Liver (tissue), 9 donors: ENCODE data around the gene TSPYL4. TPM values are rescaled to one million over a fixed set of nuclear protein-coding genes. Genes with fewer than 3 reads are reported as not detected.

Source experiments
- DNase-seq: peaks from one replicate; pipeline ENCODE4 v3.0.0-alpha.2; 2017; ENCODE audit warnings: low spot score
- H3K27ac ChIP-seq, 2 donors: one replicate each; pipeline ENCODE4 v1.7.0; 2013; ENCODE audit warnings: inconsistent platforms in 2 of 2, low read length in 2 of 2, control low read depth in 1 of 2, low read depth in 1 of 2, mild to moderate bottlenecking in 1 of 2
- H3K27me3 ChIP-seq, 4 donors: one replicate each; pipeline versions ENCODE4 v1.6.1 to v1.7.0; 2013; ENCODE audit warnings: low read length in 3 of 4, inconsistent platforms in 1 of 4, mild to moderate bottlenecking in 1 of 4, moderate library complexity in 1 of 4; ENCODE audit not compliant: control insufficient read depth in 4 of 4, insufficient read depth in 4 of 4
- H3K36me3 ChIP-seq, 4 donors: one replicate each; pipeline versions ENCODE4 v1.6.1 to v1.7.0; 2013; ENCODE audit warnings: low read length in 3 of 4, mild to moderate bottlenecking in 3 of 4, low read depth in 1 of 4, moderate library complexity in 1 of 4; ENCODE audit not compliant: control insufficient read depth in 4 of 4, insufficient read depth in 3 of 4
- H3K4me1 ChIP-seq, 4 donors: one replicate each; pipeline versions ENCODE4 v1.6.1 to v1.7.0; 2013; ENCODE audit warnings: low read length in 3 of 4, mild to moderate bottlenecking in 3 of 4, moderate library complexity in 1 of 4; ENCODE audit not compliant: control insufficient read depth in 4 of 4, insufficient read depth in 4 of 4
- H3K4me3 ChIP-seq, 3 donors: one replicate each; pipeline versions ENCODE4 v1.6.1 to v1.7.0; 2013; ENCODE audit warnings: low read length in 3 of 3, control low read depth in 1 of 3, low read depth in 1 of 3, mild to moderate bottlenecking in 1 of 3
- H3K9ac ChIP-seq, 2 donors: one replicate each; pipeline ENCODE4 v1.7.0; 2013; ENCODE audit warnings: low read length in 2 of 2, mild to moderate bottlenecking in 2 of 2, moderate library complexity in 2 of 2, control low read depth in 1 of 2, low read depth in 1 of 2
- H3K9me3 ChIP-seq, 4 donors: one replicate each; pipeline versions ENCODE4 v1.6.1 to v1.7.0; 2013; ENCODE audit warnings: low read length in 3 of 4; ENCODE audit not compliant: control insufficient read depth in 4 of 4
- CTCF ChIP-seq: fragments of 150-350 bp; IDR thresholded peaks from 2 replicates; pipeline ENCODE4 v1.5.1; 2017; ENCODE audit warnings: improper control_type of control experiment, low read depth, low read length; ENCODE audit not compliant: missing input control
- EGR1 ChIP-seq, 2 donors: IDR thresholded peaks; 2 replicates each; pipeline ENCODE4 v1.6.1; 2016 to 2018; ENCODE audit warnings: antibody characterized with exemption in 2 of 2, low read depth in 2 of 2
- FOXA1 ChIP-seq: IDR thresholded peaks from 2 replicates; pipeline ENCODE4 v1.6.1; 2016; ENCODE audit warnings: antibody characterized with exemption
- FOXA2 ChIP-seq: IDR thresholded peaks from 2 replicates; pipeline ENCODE4 v1.6.1; 2016; ENCODE audit warnings: antibody characterized with exemption
- GABPA ChIP-seq, 2 donors: IDR thresholded peaks in 1 of 2; conservative IDR thresholded peaks in 1 of 2; 2 replicates each; pipeline ENCODE4 v1.6.1; 2016; ENCODE audit warnings: antibody characterized with exemption in 2 of 2, mild to moderate bottlenecking in 1 of 2, moderate library complexity in 1 of 2
- HNF4A ChIP-seq, 2 donors: conservative IDR thresholded peaks; 2 replicates each; pipeline ENCODE4 v1.6.1; 2016; ENCODE audit warnings: antibody characterized with exemption in 2 of 2, mild to moderate bottlenecking in 2 of 2
- HNF4G ChIP-seq: IDR thresholded peaks from 2 replicates; pipeline ENCODE4 v1.6.1; 2016; ENCODE audit warnings: antibody characterized with exemption
- JUND ChIP-seq, 2 donors: IDR thresholded peaks; 2 replicates each; pipeline ENCODE4 v1.6.1; 2016; ENCODE audit warnings: antibody characterized with exemption in 2 of 2
- NR2F2 ChIP-seq: IDR thresholded peaks from 2 replicates; pipeline ENCODE4 v1.6.1; 2016; ENCODE audit warnings: antibody characterized with exemption
- RAD21 ChIP-seq, 2 donors: IDR thresholded peaks; 2 replicates each; pipeline ENCODE4 v1.6.1; 2016; ENCODE audit warnings: antibody characterized with exemption in 2 of 2, mild to moderate bottlenecking in 2 of 2
- REST ChIP-seq: IDR thresholded peaks from 2 replicates; pipeline ENCODE4 v1.6.1; 2016; ENCODE audit warnings: antibody characterized with exemption, mild to moderate bottlenecking
- RXRA ChIP-seq, 2 donors: IDR thresholded peaks; 2 replicates each; pipeline ENCODE4 v1.6.1; 2017 to 2018; ENCODE audit warnings: antibody characterized with exemption in 2 of 2, mild to moderate bottlenecking in 1 of 2
- SP1 ChIP-seq: IDR thresholded peaks from 2 replicates; pipeline ENCODE4 v1.6.1; 2018; ENCODE audit warnings: antibody characterized with exemption, mild to moderate bottlenecking
- TAF1 ChIP-seq: conservative IDR thresholded peaks from 2 replicates; pipeline ENCODE4 v1.6.1; 2016; ENCODE audit warnings: antibody characterized with exemption, mild to moderate bottlenecking
- YY1 ChIP-seq: IDR thresholded peaks from 2 replicates; pipeline ENCODE4 v1.6.1; 2016; ENCODE audit warnings: antibody characterized with exemption, mild to moderate bottlenecking
- WGBS: extraction: QIAGEN DNeasy Blood & Tissue Kit; methylation state at CpG from one replicate; pipeline ENCODE4 v1.1.7; 2013; 5-methylcytosine and 5-hydroxymethylcytosine counted together
- polyA plus RNA-seq, 2 donors: library from polyadenylated mRNA; stranded (reverse) in 1 of 2; unstranded in 1 of 2; fragments of 200-250 nt in 1 of 2; fragments of >200 nt in 1 of 2; fragmentation: Nextera tagmentation in 1 of 2; extraction: Ambion mirVana in 1 of 2; gene quantifications; one replicate each; pipeline versions ENCODE4 v1.2.1 to v1.2.3, GENCODE V29; 2013 to 2015
- total RNA-seq, 2 donors: library from RNA; depleted of rRNA; stranded (reverse); fragments of >200 nt; gene quantifications; one replicate each; pipeline ENCODE4 v1.2.3, GENCODE V29; 2014
- TF ChIP-seq, protein P1 (sequence below): IDR thresholded peaks from 2 replicates; pipeline ENCODE4 v1.6.1; 2016; ENCODE audit warnings: antibody characterized with exemption
- TF ChIP-seq, protein P2 (sequence below): IDR thresholded peaks from 2 replicates; pipeline ENCODE4 v1.6.1; 2016; ENCODE audit warnings: antibody characterized with exemption
- TF ChIP-seq, protein P3 (sequence below): IDR thresholded peaks from 2 replicates; pipeline ENCODE4 v1.6.1; 2016; ENCODE audit warnings: antibody characterized with exemption
- donor health status: healthy.
- donor health status: healthy.
- donor health status: healthy.
- donor health status: healthy.
- donor health status: healthy.

The TSPYL4 gene
- total and polyA plus RNA-seq, 4 donors: 3.6 to 7.4 (median 3.8) TPM

DNA sequence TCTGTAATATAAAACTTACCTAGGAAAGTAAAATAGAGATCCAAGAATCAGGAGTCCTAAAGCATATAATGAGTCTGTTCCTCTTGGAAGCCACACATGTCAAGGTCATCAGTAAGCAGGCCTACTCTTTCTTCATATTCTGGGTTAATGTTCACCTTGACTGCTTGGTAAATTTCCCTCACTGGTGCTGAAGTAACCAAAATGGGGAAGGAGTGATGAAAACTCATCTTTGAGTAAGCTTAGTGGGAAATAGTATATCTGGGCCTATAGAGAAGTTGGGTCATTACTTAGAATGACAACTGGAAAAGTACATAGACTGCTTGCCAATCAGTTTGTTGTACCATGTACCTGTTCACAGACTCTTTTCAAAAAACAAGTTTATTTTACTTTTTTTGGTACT, 6.6 kb downstream of the TSPYL4 start:
- Histone ChIP-seq H3K36me3 (no peaks in the 10 kb centered on the region), H3K27ac (no peak overlapping the region), H3K4me3 (no peak overlapping the region), H3K27me3 (no peaks in the 10 kb centered on the region), H3K9me3 (no peaks in the 10 kb centered on the region), H3K9ac (peak overlapping the region in 1 of 2 donors; percentile 48), H3K4me1 (peaks cover 9 to 39% (median 26%) of the 10 kb centered on the region in 4 donors)
- TF ChIP-seq RAD21 (IDR thresholded peaks at IDR 0.05) (peak in 1 of 2 donors; percentile 15), EGR1 (IDR thresholded peaks at IDR 0.05; ENCODE audit: low read depth in 2 of 2) (no peak), RXRA (IDR thresholded peaks at IDR 0.05) (peak; percentile 41 to 54), YY1 (peak; percentile 38), TAF1 (no peak), HNF4G (no peak), SP1 (peak; percentile 32), FOXA1 (no peak), CTCF (no peak), HNF4A (conservative IDR thresholded peaks at IDR 0.05) (peak; percentile 47 to 64), REST (peak; percentile 68), GABPA (IDR thresholded peaks at IDR 0.05 in 1 of 2, conservative IDR thresholded peaks at IDR 0.05 in 1 of 2) (no peak), JUND (IDR thresholded peaks at IDR 0.05) (peak in 1 of 2 donors; percentile 33)
- TF ChIP-seq, protein P1, sequence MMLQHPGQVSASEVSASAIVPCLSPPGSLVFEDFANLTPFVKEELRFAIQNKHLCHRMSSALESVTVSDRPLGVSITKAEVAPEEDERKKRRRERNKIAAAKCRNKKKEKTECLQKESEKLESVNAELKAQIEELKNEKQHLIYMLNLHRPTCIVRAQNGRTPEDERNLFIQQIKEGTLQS: peak; percentile 36
- TF ChIP-seq, protein P2, sequence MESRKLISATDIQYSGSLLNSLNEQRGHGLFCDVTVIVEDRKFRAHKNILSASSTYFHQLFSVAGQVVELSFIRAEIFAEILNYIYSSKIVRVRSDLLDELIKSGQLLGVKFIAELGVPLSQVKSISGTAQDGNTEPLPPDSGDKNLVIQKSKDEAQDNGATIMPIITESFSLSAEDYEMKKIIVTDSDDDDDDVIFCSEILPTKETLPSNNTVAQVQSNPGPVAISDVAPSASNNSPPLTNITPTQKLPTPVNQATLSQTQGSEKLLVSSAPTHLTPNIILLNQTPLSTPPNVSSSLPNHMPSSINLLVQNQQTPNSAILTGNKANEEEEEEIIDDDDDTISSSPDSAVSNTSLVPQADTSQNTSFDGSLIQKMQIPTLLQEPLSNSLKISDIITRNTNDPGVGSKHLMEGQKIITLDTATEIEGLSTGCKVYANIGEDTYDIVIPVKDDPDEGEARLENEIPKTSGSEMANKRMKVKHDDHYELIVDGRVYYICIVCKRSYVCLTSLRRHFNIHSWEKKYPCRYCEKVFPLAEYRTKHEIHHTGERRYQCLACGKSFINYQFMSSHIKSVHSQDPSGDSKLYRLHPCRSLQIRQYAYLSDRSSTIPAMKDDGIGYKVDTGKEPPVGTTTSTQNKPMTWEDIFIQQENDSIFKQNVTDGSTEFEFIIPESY: peak; percentile 28
- DNase-seq: no peak

GRCh38 chr6:116246089-116246488, 7.8 kb downstream of the TSPYL4 start:
- Histone ChIP-seq H3K36me3 (no peaks in the 10 kb centered on the region), H3K9ac (no peak overlapping the region), H3K27me3 (no peaks in the 10 kb centered on the region), H3K4me1 (peaks cover 5 to 30% (median 17%) of the 10 kb centered on the region in 4 donors), H3K4me3 (no peak overlapping the region), H3K9me3 (no peaks in the 10 kb centered on the region), H3K27ac (no peak overlapping the region)
- no peak for DNase-seq
- WGBS: 93% methylated on average over 4 of the region's 4 CpGs
- TF ChIP-seq FOXA1 (no peak), RXRA (IDR thresholded peaks at IDR 0.05) (no peak), GABPA (IDR thresholded peaks at IDR 0.05 in 1 of 2, conservative IDR thresholded peaks at IDR 0.05 in 1 of 2) (no peak), NR2F2 (no peak), FOXA2 (no peak), YY1 (no peak), JUND (IDR thresholded peaks at IDR 0.05) (no peak), TAF1 (no peak), REST (no peak), EGR1 (IDR thresholded peaks at IDR 0.05; ENCODE audit: low read depth in 2 of 2) (no peak)
- TF ChIP-seq, protein P3, sequence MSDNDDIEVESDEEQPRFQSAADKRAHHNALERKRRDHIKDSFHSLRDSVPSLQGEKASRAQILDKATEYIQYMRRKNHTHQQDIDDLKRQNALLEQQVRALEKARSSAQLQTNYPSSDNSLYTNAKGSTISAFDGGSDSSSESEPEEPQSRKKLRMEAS: no peak
- TF ChIP-seq, protein P1: no peak
- TF ChIP-seq, protein P2: no peak
